Esophagus squamous epithelium (tissue), 4 donors: ENCODE data around the gene TMEM37.

ENCODE experiments used
- CTCF ChIP-seq, 6 experiments: fragments of 450-650 bp in 4 of 6; fragments of 200-600 bp in 2 of 6; sonication (generic) in 2 of 6; IDR thresholded peaks; one replicate each; pipeline ENCODE4 v1.5.1; 2016 to 2019; ENCODE audit warnings: antibody characterized with exemption in 6 of 6, mild to moderate bottlenecking in 4 of 6, moderate library complexity in 4 of 6
- POLR2A ChIP-seq, 4 donors: fragments of 450-650 bp; IDR thresholded peaks; one replicate each; pipeline ENCODE4 v1.6.1; 2017; ENCODE audit warnings: antibody characterized with exemption in 4 of 4, mild to moderate bottlenecking in 4 of 4, moderate library complexity in 3 of 4

- no peak for TF ChIP-seq POLR2A (IDR thresholded peaks at IDR 0.05)
- TF ChIP-seq CTCF (IDR thresholded peaks at IDR 0.05) = no peak
Measured at GRCh38 chr2:119425620-119426395, 5.8 kb upstream of the TMEM37 start.
